ENCODE measurements around the gene PATJ. TPM values are rescaled to one million over a fixed set of nuclear protein-coding genes. Genes with fewer than 3 reads are reported as not detected.

The PATJ gene
- total RNA-seq (43.3 and 45.3 TPM in 2 replicates), polyA plus RNA-seq (8.0 and 11.8 TPM in 2 replicates), polyA minus RNA-seq (9.9 and 20.0 TPM in 2 replicates)
- 21.0 TPM for total RNA-seq (2013)

GRCh38 chr1:61741711-61742619 is at the start of gene PATJ:
Gene PATJ (plus strand): TSS chr1:61742480. CDS start chr1:61762893, 20,413 bp downstream.
- Mint-ChIP-seq H3K27ac (peak within 1 kb of the TSS; percentile 93), H3K4me1 (peaks cover 13% of the 10 kb centered on the region), H3K27me3 (no peaks in the 10 kb centered on the region), H3K4me3 (peak within 1 kb of the TSS; percentile 97), H3K9me3 (ENCODE audit: insufficient read depth) (no peaks in the 10 kb centered on the region)
- peaks cover 9 to 13% of the 10 kb centered on the region in 2 donors for H3K4me1 ChIP-seq (ENCODE audit: control insufficient read depth in 2 of 2, insufficient read depth in 2 of 2, low read length in 2 of 2)
- WGBS (ENCODE audit: insufficient coverage): 2% methylated on average over 46 of the region's 54 CpGs
- H3K27ac ChIP-seq (ENCODE audit: low read length in 2 of 2): peak within 1 kb of the TSS; percentile 50 to 55
- ATAC-seq (ENCODE audit: low read depth) (peak; percentile 82), DNase-seq (peak; percentile 68)
- H3K9me3 ChIP-seq (ENCODE audit: control extremely low read depth in 1 of 3, control insufficient read depth in 2 of 3, insufficient read depth in 1 of 3, low read length in 2 of 3): no peaks in the 10 kb centered on the region
- H3K9ac ChIP-seq (ENCODE audit: low read length): peak within 1 kb of the TSS; percentile 73
- H3K36me3 ChIP-seq (replicated peaks in 1 of 2; ENCODE audit: control extremely low read depth in 1 of 2, control insufficient read depth in 1 of 2, extremely low read depth in 1 of 2, insufficient read depth in 2 of 2, low read length in 1 of 2): no peaks in the 10 kb centered on the region
- no peaks in the 10 kb centered on the region for H3K79me2 ChIP-seq (ENCODE audit: control insufficient read depth, insufficient read depth, low read length)
- H3K4me3 ChIP-seq (ENCODE audit: control extremely low read depth in 1 of 5, extremely low read depth in 1 of 5, insufficient read depth in 1 of 5, low read depth in 2 of 5, low read length in 4 of 5): peak within 1 kb of the TSS; percentile 54 to 78 (median 75)
- CTCF ChIA-PET: no interaction called here
- peak within 1 kb of the TSS; percentile 96 for H2AFZ ChIP-seq (ENCODE audit: insufficient read depth, low read depth, low read length, poor library complexity, severe bottlenecking)
- no peaks in the 10 kb centered on the region for H3K27me3 ChIP-seq (replicated peaks in 1 of 4; ENCODE audit: control extremely low read depth in 1 of 4, control insufficient read depth in 3 of 4, insufficient read depth in 4 of 4, low read length in 3 of 4)
- POLR2A ChIA-PET: no interaction called here
- H3K4me2 ChIP-seq (replicated peaks; ENCODE audit: low read depth, low read length, poor library complexity, severe bottlenecking): peak within 1 kb of the TSS; percentile 91
- H4K20me1 ChIP-seq (ENCODE audit: control insufficient read depth, insufficient read depth, low read length, poor library complexity, severe bottlenecking): no peaks in the 10 kb centered on the region
- TF ChIP-seq EZH2 (IDR thresholded peaks at IDR 0.05; ENCODE audit: borderline replicate concordance, insufficient read depth, low read depth, low read length, poor library complexity, severe bottlenecking): no peak
- no peak for TF ChIP-seq CTCF (IDR thresholded peaks at IDR 0.05)
- intact Hi-C loops (cut with micrococcal nuclease): loop anchor here (1.0 to 5.0 kb wide), 2 partner anchors 17 to 695 kb away; partner anchors contain the start of genes TM2D1 and USP1
